ENCODE measurements around the gene ZNF414.

ZNF414 gene

DNA sequence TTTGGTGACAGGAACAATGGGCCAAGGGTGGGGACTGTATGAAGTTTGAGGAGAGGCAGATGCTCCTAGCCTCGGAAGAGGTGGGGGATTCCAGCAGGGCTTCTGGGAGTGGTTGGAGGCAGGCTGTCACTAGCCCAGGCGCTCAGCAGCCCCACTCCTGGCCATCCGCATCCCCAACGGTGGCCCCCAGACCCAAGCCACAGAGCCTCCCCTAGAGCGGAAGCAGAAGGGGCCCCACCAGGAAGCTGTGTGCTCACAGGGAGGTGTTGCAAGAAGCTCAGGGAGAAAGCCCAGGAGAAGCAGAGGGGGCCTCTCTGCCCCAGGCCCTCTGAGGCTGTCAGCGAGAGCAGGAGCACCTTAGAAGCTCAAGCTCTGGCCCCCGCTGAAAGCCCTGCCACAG is 19.8 kb downstream of the ZNF414 start:
- H3K36me3 ChIP-seq (replicated peaks in 1 of 2; ENCODE audit: control insufficient read depth in 2 of 2, insufficient read depth in 2 of 2, low read length in 2 of 2) = peaks cover 6 to 16% of the 10 kb centered on the region in 2 donors
- H2BK15ac ChIP-seq (ENCODE audit: low read length) = no peak overlapping the region
- no peak overlapping the region for H3K4ac ChIP-seq (ENCODE audit: low read length)
- no peak overlapping the region for H4K91ac ChIP-seq (ENCODE audit: low read depth, low read length, poor library complexity)
- no peak for DNase-seq (ENCODE audit: low spot score)
- no peak overlapping the region for H3K23ac ChIP-seq (ENCODE audit: low read depth, low read length, poor library complexity)
- peak overlapping the region; percentile 94 for H2AK5ac ChIP-seq (ENCODE audit: low read depth, low read length)
- peak overlapping the region; percentile 87 for H2BK5ac ChIP-seq (ENCODE audit: low read length)
- peak overlapping the region; percentile 56 for H3K14ac ChIP-seq (ENCODE audit: low read length)
- no peaks in the 10 kb centered on the region for H3K9me3 ChIP-seq (replicated peaks in 1 of 2; ENCODE audit: control insufficient read depth in 2 of 2, insufficient read depth in 1 of 2, low read depth in 1 of 2, low read length in 2 of 2)
- H3K9ac ChIP-seq (ENCODE audit: low read depth, low read length, poor library complexity) = no peak overlapping the region
- WGBS, 2 donors (ENCODE audit: extremely low coverage in 2 of 2, insufficient read length in 2 of 2, insufficient replicate concordance in 1 of 2) = no CpG with 5 or more reads among the region's 7 CpGs
- peaks cover 9 to 20% of the 10 kb centered on the region in 2 donors for H3K4me1 ChIP-seq (ENCODE audit: control insufficient read depth in 2 of 2, insufficient read depth in 1 of 2, low read depth in 1 of 2, low read length in 2 of 2)
- H3K4me2 ChIP-seq (ENCODE audit: insufficient read depth, low read length, poor library complexity, severe bottlenecking) = no peak overlapping the region
- H2AFZ ChIP-seq (ENCODE audit: low read length) = peak overlapping the region; percentile 46
- no peak overlapping the region for H3K4me3 ChIP-seq (ENCODE audit: low read length in 2 of 2)
- H3K18ac ChIP-seq (ENCODE audit: low read length) = peak overlapping the region; percentile 91
- H2BK120ac ChIP-seq (ENCODE audit: low read depth, low read length) = no peak overlapping the region
- no peaks in the 10 kb centered on the region for H3K27me3 ChIP-seq (ENCODE audit: control insufficient read depth in 3 of 3, insufficient read depth in 3 of 3, low read depth in 1 of 3, low read length in 3 of 3)
- peak overlapping the region; percentile 58 for H2BK12ac ChIP-seq (ENCODE audit: low read length)
- peak overlapping the region; percentile 17 for H3K27ac ChIP-seq (replicated peaks; ENCODE audit: low read length)
- H4K8ac ChIP-seq (ENCODE audit: low read depth, low read length) = no peak overlapping the region
- H3K79me1 ChIP-seq (ENCODE audit: low read depth, low read length) = peaks cover 9% of the 10 kb centered on the region

DNA sequence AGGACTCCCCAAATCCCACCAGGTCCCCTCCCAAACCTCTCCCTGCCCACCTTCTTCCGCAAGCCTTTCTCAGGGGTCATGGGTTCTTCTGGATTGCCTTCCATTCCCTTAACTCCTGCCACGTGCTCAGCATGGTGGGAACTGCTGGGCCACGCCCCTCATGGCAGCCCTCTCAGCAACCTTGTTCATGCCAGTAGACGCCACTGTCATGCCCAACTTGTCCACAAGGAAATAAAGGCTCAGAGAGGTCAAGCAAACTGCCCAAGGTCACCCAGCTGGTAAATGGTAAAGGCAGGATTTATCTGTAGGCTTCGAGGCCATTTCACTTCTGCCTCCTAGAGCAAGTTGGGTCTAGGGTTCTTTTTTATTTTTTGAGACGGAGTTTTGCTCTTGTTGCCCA is 22.4 kb downstream of the ZNF414 start:
- Histone ChIP-seq H3K27ac (replicated peaks; ENCODE audit: low read length) (no peak overlapping the region), H3K9me3 (replicated peaks in 1 of 2; ENCODE audit: control insufficient read depth in 2 of 2, insufficient read depth in 1 of 2, low read depth in 1 of 2, low read length in 2 of 2) (no peaks in the 10 kb centered on the region), H3K36me3 (replicated peaks in 1 of 2; ENCODE audit: control insufficient read depth in 2 of 2, insufficient read depth in 2 of 2, low read length in 2 of 2) (peaks cover 15 to 41% of the 10 kb centered on the region in 2 donors), H3K4ac (ENCODE audit: low read length) (no peak overlapping the region), H2AFZ (ENCODE audit: low read length) (no peak overlapping the region), H3K14ac (ENCODE audit: low read length) (no peak overlapping the region), H3K18ac (ENCODE audit: low read length) (no peak overlapping the region), H3K4me2 (ENCODE audit: insufficient read depth, low read length, poor library complexity, severe bottlenecking) (no peak overlapping the region), H3K79me1 (ENCODE audit: low read depth, low read length) (peaks cover 9% of the 10 kb centered on the region), H3K4me3 (ENCODE audit: low read length in 2 of 2) (no peak overlapping the region), H2BK120ac (ENCODE audit: low read depth, low read length) (no peak overlapping the region), H2BK5ac (ENCODE audit: low read length) (no peak overlapping the region), H3K4me1 (ENCODE audit: control insufficient read depth in 2 of 2, insufficient read depth in 1 of 2, low read depth in 1 of 2, low read length in 2 of 2) (peaks cover 29 to 37% of the 10 kb centered on the region in 2 donors), H3K23ac (ENCODE audit: low read depth, low read length, poor library complexity) (no peak overlapping the region), H3K9ac (ENCODE audit: low read depth, low read length, poor library complexity) (no peak overlapping the region), H2AK5ac (ENCODE audit: low read depth, low read length) (peak overlapping the region; percentile 12), H4K8ac (ENCODE audit: low read depth, low read length) (no peak overlapping the region), H4K91ac (ENCODE audit: low read depth, low read length, poor library complexity) (no peak overlapping the region), H2BK15ac (ENCODE audit: low read length) (no peak overlapping the region), H2BK12ac (ENCODE audit: low read length) (no peak overlapping the region), H3K27me3 (ENCODE audit: control insufficient read depth in 3 of 3, insufficient read depth in 3 of 3, low read depth in 1 of 3, low read length in 3 of 3) (no peaks in the 10 kb centered on the region)
- whole genome bisulfite sequencing, 2 donors (ENCODE audit: extremely low coverage in 2 of 2, insufficient read length in 2 of 2, insufficient replicate concordance in 1 of 2) = no CpG with 5 or more reads among the region's 6 CpGs
- no peak for DNase-seq (ENCODE audit: low spot score)

DNA sequence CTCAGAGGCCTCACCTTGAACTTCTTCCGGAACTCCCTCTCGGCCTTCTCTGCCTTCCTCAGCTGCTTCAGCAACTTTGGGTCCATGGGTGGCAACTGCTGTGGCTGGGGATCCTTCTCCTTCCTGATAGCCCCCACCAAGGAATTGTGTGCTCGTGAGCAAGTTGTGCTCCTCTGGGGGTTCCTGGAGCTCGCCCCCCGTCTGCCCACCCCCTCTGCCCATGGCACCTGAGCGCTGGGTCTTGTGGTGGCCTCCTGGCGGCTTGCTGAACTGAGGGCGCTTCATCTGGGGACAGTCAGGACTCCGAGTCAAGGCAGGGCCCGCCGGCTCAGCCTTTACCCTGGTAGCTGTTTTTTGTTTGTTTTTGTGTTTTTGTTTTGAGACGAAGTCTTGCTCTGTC is 23.1 kb downstream of the ZNF414 start:
- no peak overlapping the region for H2BK12ac ChIP-seq (ENCODE audit: low read length)
- no peak overlapping the region for H4K8ac ChIP-seq (ENCODE audit: low read depth, low read length)
- no peaks in the 10 kb centered on the region for H3K9me3 ChIP-seq (replicated peaks in 1 of 2; ENCODE audit: control insufficient read depth in 2 of 2, insufficient read depth in 1 of 2, low read depth in 1 of 2, low read length in 2 of 2)
- H3K79me1 ChIP-seq (ENCODE audit: low read depth, low read length) = peaks cover 12% of the 10 kb centered on the region
- peak overlapping the region; percentile 88 for H2AK5ac ChIP-seq (ENCODE audit: low read depth, low read length)
- DNase-seq (ENCODE audit: low spot score) = no peak
- no peak overlapping the region for H2BK120ac ChIP-seq (ENCODE audit: low read depth, low read length)
- H3K4ac ChIP-seq (ENCODE audit: low read length) = no peak overlapping the region
- WGBS, 2 donors (ENCODE audit: extremely low coverage in 2 of 2, insufficient read length in 2 of 2, insufficient replicate concordance in 1 of 2) = no CpG with 5 or more reads among the region's 12 CpGs
- H3K18ac ChIP-seq (ENCODE audit: low read length) = no peak overlapping the region
- H3K9ac ChIP-seq (ENCODE audit: low read depth, low read length, poor library complexity) = no peak overlapping the region
- peak overlapping the region; percentile 99 for H2BK5ac ChIP-seq (ENCODE audit: low read length)
- H3K4me2 ChIP-seq (ENCODE audit: insufficient read depth, low read length, poor library complexity, severe bottlenecking) = no peak overlapping the region
- peak overlapping the region; percentile 95 for H3K23ac ChIP-seq (ENCODE audit: low read depth, low read length, poor library complexity)
- no peak overlapping the region for H4K91ac ChIP-seq (ENCODE audit: low read depth, low read length, poor library complexity)
- H3K14ac ChIP-seq (ENCODE audit: low read length) = no peak overlapping the region
- H2AFZ ChIP-seq (ENCODE audit: low read length) = no peak overlapping the region
- H3K36me3 ChIP-seq (replicated peaks in 1 of 2; ENCODE audit: control insufficient read depth in 2 of 2, insufficient read depth in 2 of 2, low read length in 2 of 2) = peaks cover 22 to 48% of the 10 kb centered on the region in 2 donors
- H3K4me1 ChIP-seq (ENCODE audit: control insufficient read depth in 2 of 2, insufficient read depth in 1 of 2, low read depth in 1 of 2, low read length in 2 of 2) = peaks cover 31 to 42% of the 10 kb centered on the region in 2 donors
- no peaks in the 10 kb centered on the region for H3K27me3 ChIP-seq (ENCODE audit: control insufficient read depth in 3 of 3, insufficient read depth in 3 of 3, low read depth in 1 of 3, low read length in 3 of 3)
- no peak overlapping the region for H3K4me3 ChIP-seq (ENCODE audit: low read length in 2 of 2)
- peak overlapping the region; percentile 13 for H2BK15ac ChIP-seq (ENCODE audit: low read length)
- H3K27ac ChIP-seq (replicated peaks; ENCODE audit: low read length) = no peak overlapping the region

DNA sequence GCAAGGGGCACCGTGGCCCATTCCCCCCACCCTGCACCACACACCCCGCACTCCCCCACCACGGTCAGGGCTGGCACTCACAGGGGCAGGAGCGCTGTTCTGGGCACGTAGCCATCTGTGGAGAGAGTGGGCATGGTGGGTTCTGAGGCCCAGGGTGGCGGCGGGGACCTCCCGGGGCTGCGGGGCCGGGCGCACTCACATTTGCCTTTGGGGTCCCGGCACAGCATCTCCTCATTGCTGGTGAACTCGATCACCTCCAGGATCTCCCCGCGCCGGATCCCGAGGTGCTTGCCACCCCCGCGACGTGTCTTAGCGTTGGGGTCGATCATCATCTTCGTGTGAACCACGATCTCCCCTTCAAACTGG is 23.6 kb downstream of the ZNF414 start:
- no CpG with 5 or more reads among the region's 24 CpGs for WGBS, 2 donors (ENCODE audit: extremely low coverage in 2 of 2, insufficient read length in 2 of 2, insufficient replicate concordance in 1 of 2)
- Histone ChIP-seq H2BK15ac (ENCODE audit: low read length) (peak overlapping the region; percentile 13), H3K18ac (ENCODE audit: low read length) (peak overlapping the region; percentile 98), H3K9me3 (replicated peaks in 1 of 2; ENCODE audit: control insufficient read depth in 2 of 2, insufficient read depth in 1 of 2, low read depth in 1 of 2, low read length in 2 of 2) (no peaks in the 10 kb centered on the region), H3K4me2 (ENCODE audit: insufficient read depth, low read length, poor library complexity, severe bottlenecking) (no peak overlapping the region), H4K91ac (ENCODE audit: low read depth, low read length, poor library complexity) (peak overlapping the region; percentile 65), H2AK5ac (ENCODE audit: low read depth, low read length) (peak overlapping the region; percentile 88), H3K14ac (ENCODE audit: low read length) (peak overlapping the region; percentile 71), H2BK12ac (ENCODE audit: low read length) (peak overlapping the region; percentile 75), H3K4ac (ENCODE audit: low read length) (peak overlapping the region; percentile 89), H2AFZ (ENCODE audit: low read length) (no peak overlapping the region), H3K23ac (ENCODE audit: low read depth, low read length, poor library complexity) (peak overlapping the region; percentile 95), H2BK120ac (ENCODE audit: low read depth, low read length) (peak overlapping the region; percentile 99), H3K79me1 (ENCODE audit: low read depth, low read length) (peaks cover 16% of the 10 kb centered on the region), H3K9ac (ENCODE audit: low read depth, low read length, poor library complexity) (peak overlapping the region; percentile 86), H4K8ac (ENCODE audit: low read depth, low read length) (peak overlapping the region; percentile 82), H3K27me3 (ENCODE audit: control insufficient read depth in 3 of 3, insufficient read depth in 3 of 3, low read depth in 1 of 3, low read length in 3 of 3) (no peaks in the 10 kb centered on the region), H3K36me3 (replicated peaks in 1 of 2; ENCODE audit: control insufficient read depth in 2 of 2, insufficient read depth in 2 of 2, low read length in 2 of 2) (peaks cover 27 to 53% of the 10 kb centered on the region in 2 donors), H2BK5ac (ENCODE audit: low read length) (peak overlapping the region; percentile 99), H3K27ac (replicated peaks; ENCODE audit: low read length) (no peak overlapping the region), H3K4me1 (ENCODE audit: control insufficient read depth in 2 of 2, insufficient read depth in 1 of 2, low read depth in 1 of 2, low read length in 2 of 2) (peaks cover 31 to 42% of the 10 kb centered on the region in 2 donors), H3K4me3 (ENCODE audit: low read length in 2 of 2) (no peak overlapping the region)
- no peak for DNase-seq (ENCODE audit: low spot score)
